Brain microvascular endothelial cell (primary cell): Measurements from ENCODE around the gene AKNA.

ENCODE experiments used
- DNase-seq: peaks from one replicate; pipeline ENCODE4 v3.0.0-alpha.2; 2020
- H3K27ac ChIP-seq: fragments of 250-450 bp; sonication (Bioruptor Pico); 2 replicates; pipeline ENCODE4 v1.5.1; 2020; ENCODE audit warnings: mild to moderate bottlenecking, moderate library complexity
- H3K27me3 ChIP-seq: fragments of 250-450 bp; sonication (Bioruptor Pico); replicated peaks from 2 replicates; pipeline ENCODE4 v1.5.1; 2020; ENCODE audit warnings: mild to moderate bottlenecking
- H3K36me3 ChIP-seq: fragments of 250-450 bp; sonication (Bioruptor Pico); replicated peaks from 2 replicates; pipeline ENCODE4 v1.5.1; 2020; ENCODE audit warnings: mild to moderate bottlenecking
- H3K4me3 ChIP-seq: 2 replicates; pipeline ENCODE4 v1.5.1; 2011; ENCODE audit warnings: low read depth, mild to moderate bottlenecking, control low read depth, low read length, moderate library complexity
- in situ Hi-C: cut with HindIII; loops from 2 replicates; pipeline ENCODE4 v1.10.0; 2017; ENCODE audit warnings: low sequenced_read_pairs, low pct_ligation_motif_present
- TF ChIP-seq, protein P1 (sequence below): IDR thresholded peaks from 2 replicates; pipeline ENCODE4 v1.5.1; 2011; ENCODE audit warnings: low read depth, mild to moderate bottlenecking, moderate library complexity, low read length, control low read depth, inconsistent platforms; ENCODE audit errors: missing control alignments

Gene AKNA

DNA sequence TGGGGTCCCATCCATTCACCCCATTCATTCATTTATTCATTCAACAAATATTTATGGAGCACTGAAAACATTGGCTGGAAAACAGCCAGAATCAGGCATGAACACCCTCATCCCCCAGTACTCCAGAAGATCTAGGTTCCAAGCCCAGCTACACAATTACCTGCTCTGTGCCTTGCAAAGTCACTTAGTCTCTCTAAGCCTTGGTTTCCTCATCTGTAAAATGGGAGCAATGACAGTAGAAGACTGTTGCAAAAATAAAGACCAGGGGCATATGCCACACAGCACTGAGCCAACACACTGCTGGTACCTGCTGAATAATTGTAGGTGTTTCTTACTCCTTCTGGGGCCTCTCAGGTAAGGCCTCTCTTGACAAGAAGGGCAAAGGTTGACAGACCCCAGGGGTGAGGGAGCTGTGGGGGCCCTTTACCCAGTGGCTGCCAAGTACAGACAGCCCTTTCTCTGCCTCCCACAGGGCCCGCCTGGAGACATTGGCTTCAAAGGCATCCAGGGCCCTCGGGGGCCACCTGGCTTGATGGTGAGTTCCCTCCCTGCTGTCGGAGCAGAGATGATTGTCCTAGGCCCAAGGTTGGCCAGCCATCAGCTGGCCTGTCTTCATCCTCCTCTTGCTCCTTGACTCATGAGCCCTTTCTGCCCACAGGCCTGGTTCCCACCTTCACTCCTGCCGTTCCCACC lies 87.5 kb downstream of the AKNA start:
- in situ Hi-C loops, result no loop called here
- TF ChIP-seq, protein P1, sequence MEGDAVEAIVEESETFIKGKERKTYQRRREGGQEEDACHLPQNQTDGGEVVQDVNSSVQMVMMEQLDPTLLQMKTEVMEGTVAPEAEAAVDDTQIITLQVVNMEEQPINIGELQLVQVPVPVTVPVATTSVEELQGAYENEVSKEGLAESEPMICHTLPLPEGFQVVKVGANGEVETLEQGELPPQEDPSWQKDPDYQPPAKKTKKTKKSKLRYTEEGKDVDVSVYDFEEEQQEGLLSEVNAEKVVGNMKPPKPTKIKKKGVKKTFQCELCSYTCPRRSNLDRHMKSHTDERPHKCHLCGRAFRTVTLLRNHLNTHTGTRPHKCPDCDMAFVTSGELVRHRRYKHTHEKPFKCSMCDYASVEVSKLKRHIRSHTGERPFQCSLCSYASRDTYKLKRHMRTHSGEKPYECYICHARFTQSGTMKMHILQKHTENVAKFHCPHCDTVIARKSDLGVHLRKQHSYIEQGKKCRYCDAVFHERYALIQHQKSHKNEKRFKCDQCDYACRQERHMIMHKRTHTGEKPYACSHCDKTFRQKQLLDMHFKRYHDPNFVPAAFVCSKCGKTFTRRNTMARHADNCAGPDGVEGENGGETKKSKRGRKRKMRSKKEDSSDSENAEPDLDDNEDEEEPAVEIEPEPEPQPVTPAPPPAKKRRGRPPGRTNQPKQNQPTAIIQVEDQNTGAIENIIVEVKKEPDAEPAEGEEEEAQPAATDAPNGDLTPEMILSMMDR, result no peak
- no peak for DNase-seq

DNA sequence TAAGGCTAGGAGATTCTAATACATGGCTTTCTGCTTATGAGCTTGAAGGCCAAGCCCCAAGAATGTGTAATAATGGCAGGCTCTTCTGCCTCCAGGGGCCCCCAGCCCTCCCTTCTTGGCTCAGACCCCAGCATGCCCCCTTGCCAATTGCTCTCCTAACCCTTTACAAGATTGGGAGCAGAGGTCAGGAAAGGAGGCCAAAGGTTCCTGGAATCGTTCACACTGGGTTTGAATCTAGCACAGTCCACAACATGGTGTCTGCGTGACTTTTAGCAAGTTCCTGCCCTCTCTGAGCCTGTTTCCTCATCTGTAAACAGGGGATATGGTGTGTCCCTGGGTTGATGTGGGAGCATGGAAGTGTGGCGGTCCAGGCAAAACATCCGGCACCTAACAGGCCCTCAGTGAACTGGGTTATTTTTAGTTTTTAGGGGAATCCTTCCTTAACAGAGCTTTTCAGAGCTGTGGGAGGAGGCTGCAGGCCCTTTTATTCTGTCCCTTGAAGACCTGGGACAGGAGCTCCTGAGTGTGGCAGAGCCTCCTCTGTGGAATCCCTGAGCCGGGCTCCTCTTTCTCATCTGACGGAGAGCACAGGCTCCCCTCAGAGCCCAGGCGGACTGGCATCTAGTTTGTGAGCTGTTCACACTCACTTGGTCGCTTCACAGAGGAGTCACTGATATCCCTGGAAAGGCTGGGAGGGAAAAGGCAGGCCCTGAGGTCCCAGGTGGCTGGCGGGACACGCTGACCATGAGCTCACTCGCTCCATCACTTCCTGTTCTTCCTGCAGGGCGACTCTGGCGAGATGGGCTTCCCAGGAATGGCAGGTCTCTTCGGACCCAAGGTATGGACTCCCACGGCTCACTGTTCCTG lies 88.3 kb downstream of the AKNA start:
- no peak overlapping the region for H3K4me3 ChIP-seq
- H3K36me3 ChIP-seq, result peaks cover 2% of the 10 kb centered on the region
- TF ChIP-seq, protein P1, result no peak
- no peak overlapping the region for H3K27ac ChIP-seq
- H3K27me3 ChIP-seq, result no peaks in the 10 kb centered on the region
- in situ Hi-C loops, result no loop called here
- DNase-seq, result no peak

More for the DNA sequence above, 87.5 kb downstream of the AKNA start:
- Histone ChIP-seq H3K36me3 (peaks cover 2% of the 10 kb centered on the region), H3K27me3 (no peaks in the 10 kb centered on the region), H3K4me3 (no peak overlapping the region), H3K27ac (no peak overlapping the region)

DNA sequence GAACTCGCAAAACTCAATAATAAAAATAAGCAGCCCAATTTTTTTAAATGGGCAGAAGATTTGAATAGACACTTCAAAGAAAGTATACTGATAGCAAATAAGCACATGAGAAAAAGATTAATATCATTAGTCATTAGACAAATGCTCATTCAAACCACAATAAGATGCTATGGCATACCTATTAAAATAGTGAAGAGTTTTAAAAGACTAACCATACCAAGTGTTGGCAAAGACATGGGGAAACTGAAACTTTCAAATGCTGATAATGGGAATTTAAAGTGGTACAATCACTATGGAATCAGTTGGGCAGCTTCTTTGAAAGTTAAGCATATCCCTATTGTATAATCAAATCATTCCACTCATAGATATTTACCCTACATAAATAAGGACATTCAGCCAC lies 91.4 kb downstream of the AKNA start:
- no peak overlapping the region for H3K27ac ChIP-seq

DNA sequence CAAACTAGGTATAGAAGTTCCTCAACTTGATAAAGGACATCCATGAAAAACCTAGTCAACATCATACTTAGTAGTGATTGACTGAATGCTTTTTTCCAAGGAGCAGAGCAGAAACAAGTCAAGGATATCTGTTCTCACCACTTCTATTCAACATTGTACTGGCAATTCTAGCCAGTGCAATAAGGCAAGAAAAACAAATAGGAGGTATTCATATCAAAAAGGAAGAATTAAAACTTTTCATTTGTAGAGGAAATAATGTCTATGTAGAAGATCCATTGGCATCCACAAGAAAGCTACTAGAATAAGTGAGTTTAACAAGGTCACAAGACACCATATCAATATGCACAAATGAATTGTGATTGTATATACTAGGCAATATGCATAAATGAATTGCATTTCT lies 93.1 kb downstream of the AKNA start:
- in situ Hi-C loops, result no loop called here
- no peak overlapping the region for H3K4me3 ChIP-seq
- TF ChIP-seq, protein P1, result no peak
- H3K27me3 ChIP-seq, result no peaks in the 10 kb centered on the region
- no peak overlapping the region for H3K27ac ChIP-seq
- DNase-seq, result no peak
- no peaks in the 10 kb centered on the region for H3K36me3 ChIP-seq

More for the DNA sequence above, 91.4 kb downstream of the AKNA start:
- H3K27me3 ChIP-seq, result no peaks in the 10 kb centered on the region
- DNase-seq, result no peak
- in situ Hi-C loops, result no loop called here
- TF ChIP-seq, protein P1, result no peak
- H3K4me3 ChIP-seq, result no peak overlapping the region
- H3K36me3 ChIP-seq, result peaks cover 2% of the 10 kb centered on the region

DNA sequence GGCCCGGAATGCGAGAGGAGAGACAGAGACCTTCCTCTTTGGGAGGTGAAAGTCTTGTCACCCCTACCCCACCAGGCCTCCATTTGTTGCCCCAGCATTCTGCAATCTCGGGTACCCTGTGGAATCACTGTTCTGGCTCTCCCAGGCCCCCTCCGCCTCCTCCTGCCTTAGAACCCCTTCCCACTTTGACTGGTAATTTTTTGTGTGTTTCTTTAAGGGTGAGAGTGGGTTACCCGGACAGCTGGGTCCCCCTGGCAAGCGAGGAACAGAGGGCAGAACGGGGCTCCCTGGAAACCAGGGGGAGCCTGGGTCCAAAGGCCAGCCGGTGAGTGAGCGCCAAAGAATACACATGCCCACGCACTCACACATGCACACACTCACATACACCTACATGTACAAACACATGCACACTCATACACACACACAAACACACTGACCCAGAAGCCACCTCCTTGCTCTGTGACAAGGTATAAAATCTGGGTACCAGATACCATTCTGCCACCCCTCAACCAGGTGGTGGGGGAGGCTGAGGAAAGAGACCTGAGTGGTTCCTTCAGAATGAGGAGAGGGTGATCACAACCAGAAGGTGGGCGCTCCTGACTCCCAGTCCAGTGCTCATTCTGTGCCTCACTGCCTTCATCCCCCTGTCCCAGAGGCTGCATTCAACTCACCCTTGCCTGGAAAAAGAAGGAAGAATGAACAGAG lies 95.7 kb downstream of the AKNA start:
- H3K4me3 ChIP-seq, result no peak overlapping the region
- no peaks in the 10 kb centered on the region for H3K36me3 ChIP-seq
- no peak overlapping the region for H3K27ac ChIP-seq
- H3K27me3 ChIP-seq, result no peaks in the 10 kb centered on the region
- in situ Hi-C loops, result no loop called here
- DNase-seq, result no peak
- TF ChIP-seq, protein P1, result no peak
